Nephron (organoid): ENCODE data around the gene SH3RF2.
"Not testable (repeated sequence)": the region's sequence is repeated elsewhere in the genome, so short reads cannot be mapped to it uniquely, and the experiment has no call there.

ENCODE experiments used
- H3K27ac Mint-ChIP-seq, 3 experiments: 2 replicates each; pipeline ENCODE4 v1.8.0; 2020; ENCODE audit warnings: mixed read lengths in 3 of 3, mild to moderate bottlenecking in 2 of 3, moderate library complexity in 1 of 3
- H3K27me3 Mint-ChIP-seq: 2 replicates; pipeline ENCODE4 v1.8.0; 2021; ENCODE audit warnings: low read depth, mild to moderate bottlenecking, moderate library complexity, mixed read lengths
- H3K36me3 Mint-ChIP-seq: 2 replicates; pipeline ENCODE4 v1.8.0; 2020; ENCODE audit warnings: low read depth, mixed read lengths
- H3K4me1 Mint-ChIP-seq: 2 replicates; pipeline ENCODE4 v1.8.0; 2020; ENCODE audit warnings: mixed read lengths
- H3K4me3 Mint-ChIP-seq, 3 experiments: 2 replicates each; pipeline ENCODE4 v1.8.0; 2020; ENCODE audit warnings: mild to moderate bottlenecking in 3 of 3, mixed read lengths in 3 of 3, moderate library complexity in 2 of 3
- H3K9me3 Mint-ChIP-seq: 2 replicates; pipeline ENCODE4 v1.8.0; 2020; ENCODE audit warnings: mixed read lengths
- TF ChIP-seq, protein P1 (sequence below), 3 experiments: fragments of 200-600 bp; sonication (generic); IDR thresholded peaks; one replicate each; pipeline ENCODE4 v1.5.0; 2021; ENCODE audit warnings: antibody characterized with exemption in 3 of 3; ENCODE audit not compliant: unreplicated experiment in 3 of 3

SH3RF2 gene

DNA sequence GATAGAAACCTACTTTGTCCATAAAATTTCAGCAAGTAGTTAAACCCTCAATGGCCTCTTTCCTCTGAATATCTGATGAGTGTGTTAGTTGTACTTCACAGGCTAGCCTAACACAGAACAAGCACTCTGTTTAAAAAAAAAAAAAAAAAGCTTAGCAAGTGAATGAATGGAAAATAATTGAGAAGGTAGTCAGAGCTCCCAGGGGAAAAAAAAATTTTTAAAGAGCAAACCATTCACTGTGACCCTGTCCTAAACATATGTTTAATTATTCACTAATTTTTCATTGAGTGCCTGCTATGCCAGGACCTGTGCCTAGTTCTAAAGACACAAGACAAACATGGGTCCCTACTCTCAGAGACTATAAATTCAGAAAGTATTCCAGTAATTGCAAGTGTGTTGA, 69.3 kb downstream of the SH3RF2 start:
- Mint-ChIP-seq H3K4me3 (no peak overlapping the region), H3K36me3 (peaks cover 15% of the 10 kb centered on the region), H3K9me3 (peaks cover 3% of the 10 kb centered on the region), H3K4me1 (peaks cover 4% of the 10 kb centered on the region), H3K27ac (no peak overlapping the region), H3K27me3 (no peaks in the 10 kb centered on the region)
- TF ChIP-seq, protein P1, sequence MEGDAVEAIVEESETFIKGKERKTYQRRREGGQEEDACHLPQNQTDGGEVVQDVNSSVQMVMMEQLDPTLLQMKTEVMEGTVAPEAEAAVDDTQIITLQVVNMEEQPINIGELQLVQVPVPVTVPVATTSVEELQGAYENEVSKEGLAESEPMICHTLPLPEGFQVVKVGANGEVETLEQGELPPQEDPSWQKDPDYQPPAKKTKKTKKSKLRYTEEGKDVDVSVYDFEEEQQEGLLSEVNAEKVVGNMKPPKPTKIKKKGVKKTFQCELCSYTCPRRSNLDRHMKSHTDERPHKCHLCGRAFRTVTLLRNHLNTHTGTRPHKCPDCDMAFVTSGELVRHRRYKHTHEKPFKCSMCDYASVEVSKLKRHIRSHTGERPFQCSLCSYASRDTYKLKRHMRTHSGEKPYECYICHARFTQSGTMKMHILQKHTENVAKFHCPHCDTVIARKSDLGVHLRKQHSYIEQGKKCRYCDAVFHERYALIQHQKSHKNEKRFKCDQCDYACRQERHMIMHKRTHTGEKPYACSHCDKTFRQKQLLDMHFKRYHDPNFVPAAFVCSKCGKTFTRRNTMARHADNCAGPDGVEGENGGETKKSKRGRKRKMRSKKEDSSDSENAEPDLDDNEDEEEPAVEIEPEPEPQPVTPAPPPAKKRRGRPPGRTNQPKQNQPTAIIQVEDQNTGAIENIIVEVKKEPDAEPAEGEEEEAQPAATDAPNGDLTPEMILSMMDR (IDR thresholded peaks at IDR 0.05; ENCODE audit: unreplicated experiment in 3 of 3), result no peak

DNA sequence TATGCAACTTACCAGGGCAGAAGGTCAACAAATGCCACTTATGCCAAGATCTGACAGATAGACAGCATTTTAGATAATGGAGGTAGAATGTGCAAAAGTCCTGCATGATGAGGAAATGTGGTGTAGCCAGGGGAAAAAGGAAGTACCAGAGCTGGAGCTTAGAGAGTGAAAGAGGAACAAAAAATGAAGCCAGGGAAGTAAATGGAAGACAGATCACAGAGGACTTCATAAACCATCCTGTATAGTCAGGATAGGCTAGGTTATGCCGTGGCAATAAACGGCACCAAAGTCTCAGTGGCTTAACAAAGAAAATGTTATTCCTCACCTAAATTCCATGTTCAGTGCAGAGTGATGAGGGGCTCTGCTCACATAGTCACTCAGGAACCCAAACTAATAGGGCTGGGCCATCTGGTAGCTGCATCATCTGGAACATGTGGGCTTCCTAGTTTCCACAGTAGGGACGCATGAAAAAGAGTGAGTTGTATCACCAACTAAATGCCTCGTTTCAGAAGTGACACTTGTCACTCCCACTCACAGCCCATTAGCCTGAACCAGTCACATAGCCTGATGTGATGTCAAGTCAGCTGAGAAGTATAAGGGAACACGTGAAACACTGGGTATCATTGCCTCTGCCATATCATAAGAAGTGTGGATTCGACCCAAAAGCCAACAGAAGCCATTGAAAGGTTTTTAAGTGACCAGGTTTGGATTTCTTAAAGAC, 70.3 kb downstream of the SH3RF2 start:
- Mint-ChIP-seq H3K36me3 (peaks cover 6% of the 10 kb centered on the region), H3K27ac (peak overlapping the region in 1 of 3 experiments; percentile 19), H3K4me1 (peaks cover 4% of the 10 kb centered on the region), H3K27me3 (no peaks in the 10 kb centered on the region), H3K9me3 (peaks cover 7% of the 10 kb centered on the region), H3K4me3 (no peak overlapping the region)
- TF ChIP-seq, protein P1 (IDR thresholded peaks at IDR 0.05; ENCODE audit: unreplicated experiment in 3 of 3), result no peak

DNA sequence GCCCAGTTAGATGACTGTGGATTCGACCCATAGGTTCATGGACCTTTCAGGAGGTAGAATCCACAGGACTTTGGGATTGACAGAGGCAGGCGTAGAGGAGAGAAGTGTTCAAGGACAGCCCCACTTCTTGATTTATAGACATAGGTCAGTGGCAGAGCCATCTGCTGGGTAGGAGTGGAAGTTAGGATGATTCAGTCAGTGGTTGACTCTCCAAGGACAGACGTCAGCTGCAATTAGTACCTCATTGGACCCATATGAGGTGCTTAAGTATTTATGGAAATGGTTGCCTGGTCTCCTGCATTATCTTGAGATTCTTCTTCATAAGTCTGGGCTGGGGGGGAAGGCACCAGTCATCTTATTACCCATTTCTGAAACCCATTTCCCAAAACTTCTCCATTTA, 70.9 kb downstream of the SH3RF2 start:
- peaks cover 4% of the 10 kb centered on the region for H3K4me1 Mint-ChIP-seq
- H3K27ac Mint-ChIP-seq, result peak overlapping the region in 1 of 3 experiments; percentile 19
- peaks cover 7% of the 10 kb centered on the region for H3K9me3 Mint-ChIP-seq
- peaks cover 4% of the 10 kb centered on the region for H3K36me3 Mint-ChIP-seq
- no peak overlapping the region for H3K4me3 Mint-ChIP-seq
- TF ChIP-seq, protein P1 (IDR thresholded peaks at IDR 0.05; ENCODE audit: unreplicated experiment in 3 of 3), result no peak
- H3K27me3 Mint-ChIP-seq, result no peaks in the 10 kb centered on the region

DNA sequence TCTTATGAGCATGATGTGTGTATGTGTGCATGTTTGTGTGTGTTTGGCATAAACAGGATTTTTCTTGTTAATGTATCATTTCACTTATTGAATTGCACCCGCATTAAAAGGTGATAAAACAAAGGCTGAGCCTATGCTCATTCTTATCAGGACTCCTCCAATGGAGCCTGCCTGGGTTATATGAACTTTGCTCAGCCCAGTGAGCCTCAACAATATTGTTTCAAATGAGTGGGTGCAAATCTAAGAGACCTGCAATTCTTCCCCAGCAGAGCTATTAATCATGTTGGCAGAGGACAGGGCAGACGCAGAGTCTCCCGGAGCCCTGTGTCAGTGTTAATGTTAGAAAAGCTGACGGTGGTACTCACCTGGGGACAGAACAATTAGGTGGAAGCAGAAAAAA, 71.6 kb downstream of the SH3RF2 start:
- no peak overlapping the region for H3K27ac Mint-ChIP-seq
- peaks cover 4% of the 10 kb centered on the region for H3K36me3 Mint-ChIP-seq
- H3K27me3 Mint-ChIP-seq, result no peaks in the 10 kb centered on the region
- H3K4me3 Mint-ChIP-seq, result no peak overlapping the region
- peaks cover 7% of the 10 kb centered on the region for H3K9me3 Mint-ChIP-seq
- peaks cover 4% of the 10 kb centered on the region for H3K4me1 Mint-ChIP-seq
- TF ChIP-seq, protein P1 (IDR thresholded peaks at IDR 0.05; ENCODE audit: unreplicated experiment in 3 of 3), result no peak

DNA sequence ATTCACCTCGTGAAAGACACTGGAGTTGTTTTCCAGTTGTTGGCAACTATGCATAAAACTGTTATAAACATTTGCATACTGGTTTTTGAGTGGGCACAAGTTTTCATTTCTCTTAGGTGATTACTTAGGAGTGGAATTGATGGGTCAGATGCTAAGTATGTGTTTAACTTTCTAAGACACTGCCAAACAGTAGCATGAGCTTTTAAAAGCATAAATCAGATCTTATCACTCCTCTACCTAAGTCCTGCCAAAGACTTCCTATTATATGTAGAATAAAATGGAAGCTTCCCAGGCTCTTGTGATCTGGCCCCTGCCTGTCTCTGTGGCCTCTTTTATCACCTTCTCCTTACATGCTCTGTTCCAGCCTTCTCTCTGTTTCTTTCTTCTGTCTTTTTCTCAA, 72.6 kb downstream of the SH3RF2 start:
- peak overlapping the region in 1 of 3 experiments; percentile 7 for H3K4me3 Mint-ChIP-seq
- H3K9me3 Mint-ChIP-seq, result peaks cover 7% of the 10 kb centered on the region
- H3K27ac Mint-ChIP-seq, result peak overlapping the region in 1 of 3 experiments; percentile 59
- TF ChIP-seq, protein P1 (IDR thresholded peaks at IDR 0.05; ENCODE audit: unreplicated experiment in 3 of 3), result no peak
- no peaks in the 10 kb centered on the region for H3K4me1 Mint-ChIP-seq
- H3K36me3 Mint-ChIP-seq, result peaks cover 4% of the 10 kb centered on the region
- no peaks in the 10 kb centered on the region for H3K27me3 Mint-ChIP-seq

DNA sequence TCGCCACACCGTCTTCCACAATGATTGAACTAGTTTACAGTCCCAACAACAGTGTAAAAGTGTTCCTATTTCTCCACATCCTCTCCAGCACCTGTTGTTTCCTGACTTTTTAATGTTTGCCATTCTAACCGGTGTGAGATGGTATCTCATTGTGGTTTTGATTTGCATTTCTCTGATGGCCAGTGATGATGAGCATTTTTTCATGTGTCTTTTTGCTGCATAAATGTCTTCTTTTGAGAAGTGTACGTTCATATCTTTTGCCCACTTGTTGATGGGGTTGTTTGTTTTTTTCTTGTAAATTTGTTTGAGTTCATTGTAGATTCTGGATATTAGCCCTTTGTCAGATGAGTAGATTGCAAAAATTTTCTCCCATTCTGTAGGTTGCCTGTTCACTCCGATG, 74.1 kb downstream of the SH3RF2 start:
- H3K36me3 Mint-ChIP-seq, H3K9me3 Mint-ChIP-seq, H3K4me1 Mint-ChIP-seq, H3K27ac Mint-ChIP-seq, H3K27me3 Mint-ChIP-seq, H3K4me3 Mint-ChIP-seq: not testable (repeated sequence)
